HEK293 (cell line): ENCODE measurements around the gene SKOR2.
A peak's percentile ranks its signal among the peaks of the same experiment; 100 is the strongest.

Experiments used
- CTCF ChIA-PET: fragments of 350-600 bp; formaldehyde crosslinking; extraction: SDS; loops from one replicate; lab custom pipeline; 2021; ENCODE audit warnings: antibody characterized with exemption; lab: Yijun Ruan, JAX
- POLR2A ChIA-PET: fragments of 300-600 bp; formaldehyde crosslinking; extraction: SDS; loops from one replicate; lab custom pipeline; 2020; ENCODE audit warnings: antibody characterized with exemption, inconsistent platforms; lab: Yijun Ruan, JAX
- H3K27ac ChIP-seq: fragments of 200-500 bp; sonication (Bioruptor generic); 2 replicates; pipeline ENCODE4 v1.5.1; 2014; ENCODE audit warnings: low read depth, low read length, control low read depth, inconsistent platforms; ENCODE audit errors: extremely low read depth
- H3K36me3 ChIP-seq, 2 experiments: fragments of 200-500 bp in 1 of 2; sonication (Bioruptor generic) in 1 of 2; 1 replicate in 1 of 2; 2 replicates in 1 of 2; pipeline ENCODE4 v1.5.1; 2014 to 2017; ENCODE audit warnings: inconsistent platforms in 2 of 2, low read length in 2 of 2; ENCODE audit not compliant: control insufficient read depth in 2 of 2, insufficient read depth in 1 of 2
- H3K4me1 ChIP-seq: fragments of 200-500 bp; sonication (Bioruptor generic); 2 replicates; pipeline ENCODE4 v1.5.1; 2014; ENCODE audit warnings: mild to moderate bottlenecking, low read length, inconsistent platforms; ENCODE audit not compliant: control insufficient read depth, insufficient read depth
- H3K4me3 ChIP-seq: 2 replicates; pipeline ENCODE4 v1.5.1; 2011; ENCODE audit warnings: low read depth, mild to moderate bottlenecking, control low read depth, low read length, moderate library complexity
- H3K9me3 ChIP-seq: fragments of 200-500 bp; sonication (Bioruptor generic); 2 replicates; pipeline ENCODE4 v1.5.1; 2014; ENCODE audit warnings: low read depth, low read length, inconsistent platforms; ENCODE audit not compliant: control insufficient read depth, insufficient read depth
- GLIS1 ChIP-seq: fragments of 450-650 bp; formaldehyde crosslinking; IDR thresholded peaks from 2 replicates; pipeline ENCODE4 v1.5.1; 2016; ENCODE audit warnings: missing biosample characterization, missing genetic modification characterization
- GLIS2 ChIP-seq: fragments of 450-650 bp; formaldehyde crosslinking; IDR thresholded peaks from 2 replicates; pipeline ENCODE4 v1.5.1; 2016; ENCODE audit warnings: missing biosample characterization, missing genetic modification characterization
- HOXC10 ChIP-seq: sonication (generic); formaldehyde crosslinking; IDR thresholded peaks from 2 replicates; pipeline ENCODE4 v1.8.1; 2023; ENCODE audit warnings: mild to moderate bottlenecking, missing genetic modification reagents
- KLF10 ChIP-seq: fragments of 450-650 bp; IDR thresholded peaks from 2 replicates; pipeline ENCODE4 v1.5.1; 2018; ENCODE audit warnings: missing biosample characterization, mild to moderate bottlenecking, missing genetic modification characterization
- KLF8 ChIP-seq: fragments of 450-650 bp; formaldehyde crosslinking; IDR thresholded peaks from 2 replicates; pipeline ENCODE4 v1.5.1; 2016; ENCODE audit warnings: missing biosample characterization, missing genetic modification characterization
- YY2 ChIP-seq: fragments of 450-650 bp; formaldehyde crosslinking; IDR thresholded peaks from 2 replicates; pipeline ENCODE4 v1.5.1; 2016; ENCODE audit warnings: missing biosample characterization, missing genetic modification characterization
- ZNF184 ChIP-seq: fragments of 450-650 bp; IDR thresholded peaks from 2 replicates; pipeline ENCODE4 v1.5.1; 2018; ENCODE audit warnings: missing biosample characterization, mild to moderate bottlenecking, missing genetic modification characterization
- ZNF214 ChIP-seq: fragments of 450-650 bp; formaldehyde crosslinking; IDR thresholded peaks from 2 replicates; pipeline ENCODE4 v1.5.1; 2017; ENCODE audit warnings: missing biosample characterization, mild to moderate bottlenecking, missing genetic modification characterization, borderline replicate concordance
- ZNF335 ChIP-seq: fragments of 450-650 bp; formaldehyde crosslinking; conservative IDR thresholded peaks from 2 replicates; pipeline ENCODE4 v1.5.1; 2016; ENCODE audit warnings: missing biosample characterization, missing genetic modification characterization
- ZNF423 ChIP-seq: fragments of 450-650 bp; formaldehyde crosslinking; IDR thresholded peaks from 2 replicates; pipeline ENCODE4 v1.5.1; 2016; ENCODE audit warnings: missing biosample characterization, missing genetic modification characterization
- ZNF585B ChIP-seq: fragments of 450-650 bp; formaldehyde crosslinking; IDR thresholded peaks from 2 replicates; pipeline ENCODE4 v1.5.1; 2016; ENCODE audit warnings: missing biosample characterization, missing genetic modification characterization
- ZNF768 ChIP-seq: fragments of 450-650 bp; formaldehyde crosslinking; IDR thresholded peaks from 2 replicates; pipeline ENCODE4 v1.5.1; 2018; ENCODE audit warnings: missing biosample characterization, mild to moderate bottlenecking, missing genetic modification characterization
- TF ChIP-seq, protein P1 (sequence below): fragments of 450-650 bp; formaldehyde crosslinking; IDR thresholded peaks from 2 replicates; pipeline ENCODE4 v1.5.1; 2016; ENCODE audit warnings: missing biosample characterization, missing genetic modification characterization, borderline replicate concordance
- TF ChIP-seq, protein P2 (sequence below): fragments of 450-650 bp; formaldehyde crosslinking; IDR thresholded peaks from 2 replicates; pipeline ENCODE4 v1.5.1; 2016; ENCODE audit warnings: missing biosample characterization, missing genetic modification characterization, borderline replicate concordance
- TF ChIP-seq, protein P3 (sequence below): fragments of 450-650 bp; formaldehyde crosslinking; IDR thresholded peaks from 2 replicates; pipeline ENCODE4 v1.5.1; 2016; ENCODE audit warnings: missing biosample characterization, missing genetic modification characterization
- TF ChIP-seq, protein P4 (sequence below): IDR thresholded peaks from 2 replicates; pipeline ENCODE4 v1.6.1; 2011; ENCODE audit warnings: mild to moderate bottlenecking, low read depth, low read length, borderline replicate concordance

Gene SKOR2

DNA sequence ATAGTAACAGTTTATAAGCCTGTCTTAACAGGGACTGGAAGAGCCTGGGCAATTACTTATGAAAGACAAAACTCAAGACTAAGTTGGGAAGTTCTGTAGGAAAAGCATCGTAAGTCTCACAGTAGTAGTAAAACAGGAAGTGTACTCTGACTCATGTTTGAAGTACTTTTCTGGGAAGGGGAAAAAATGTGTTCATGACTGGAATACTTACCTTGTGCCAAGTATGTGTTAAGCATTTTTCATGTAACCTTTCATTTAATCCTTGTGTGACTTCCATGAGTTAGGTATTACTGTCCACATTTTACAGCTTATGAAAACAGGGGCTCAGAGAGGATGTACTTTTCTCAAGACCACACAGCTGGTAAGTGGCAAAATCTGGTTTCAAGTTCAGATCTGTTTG is 13.7 kb upstream of the SKOR2 start:
- no peaks in the 10 kb centered on the region for H3K9me3 ChIP-seq
- H3K27ac ChIP-seq, result no peak overlapping the region
- H3K36me3 ChIP-seq, result no peaks in the 10 kb centered on the region
- H3K4me3 ChIP-seq, result no peak overlapping the region
- CTCF ChIA-PET, result interaction anchor here (0.5 to 1.4 kb wide), 3 partner anchors 10 to 1152 kb away, joined by 4 to 8 read pairs (median 5); no protein-coding TSS in a partner anchor
- no peak for TF ChIP-seq YY2
- TF ChIP-seq HOXC10 (CRISPR knock-in tag), result no peak
- TF ChIP-seq ZNF184 (tag by site-specific recombination), result no peak
- TF ChIP-seq, protein P1, sequence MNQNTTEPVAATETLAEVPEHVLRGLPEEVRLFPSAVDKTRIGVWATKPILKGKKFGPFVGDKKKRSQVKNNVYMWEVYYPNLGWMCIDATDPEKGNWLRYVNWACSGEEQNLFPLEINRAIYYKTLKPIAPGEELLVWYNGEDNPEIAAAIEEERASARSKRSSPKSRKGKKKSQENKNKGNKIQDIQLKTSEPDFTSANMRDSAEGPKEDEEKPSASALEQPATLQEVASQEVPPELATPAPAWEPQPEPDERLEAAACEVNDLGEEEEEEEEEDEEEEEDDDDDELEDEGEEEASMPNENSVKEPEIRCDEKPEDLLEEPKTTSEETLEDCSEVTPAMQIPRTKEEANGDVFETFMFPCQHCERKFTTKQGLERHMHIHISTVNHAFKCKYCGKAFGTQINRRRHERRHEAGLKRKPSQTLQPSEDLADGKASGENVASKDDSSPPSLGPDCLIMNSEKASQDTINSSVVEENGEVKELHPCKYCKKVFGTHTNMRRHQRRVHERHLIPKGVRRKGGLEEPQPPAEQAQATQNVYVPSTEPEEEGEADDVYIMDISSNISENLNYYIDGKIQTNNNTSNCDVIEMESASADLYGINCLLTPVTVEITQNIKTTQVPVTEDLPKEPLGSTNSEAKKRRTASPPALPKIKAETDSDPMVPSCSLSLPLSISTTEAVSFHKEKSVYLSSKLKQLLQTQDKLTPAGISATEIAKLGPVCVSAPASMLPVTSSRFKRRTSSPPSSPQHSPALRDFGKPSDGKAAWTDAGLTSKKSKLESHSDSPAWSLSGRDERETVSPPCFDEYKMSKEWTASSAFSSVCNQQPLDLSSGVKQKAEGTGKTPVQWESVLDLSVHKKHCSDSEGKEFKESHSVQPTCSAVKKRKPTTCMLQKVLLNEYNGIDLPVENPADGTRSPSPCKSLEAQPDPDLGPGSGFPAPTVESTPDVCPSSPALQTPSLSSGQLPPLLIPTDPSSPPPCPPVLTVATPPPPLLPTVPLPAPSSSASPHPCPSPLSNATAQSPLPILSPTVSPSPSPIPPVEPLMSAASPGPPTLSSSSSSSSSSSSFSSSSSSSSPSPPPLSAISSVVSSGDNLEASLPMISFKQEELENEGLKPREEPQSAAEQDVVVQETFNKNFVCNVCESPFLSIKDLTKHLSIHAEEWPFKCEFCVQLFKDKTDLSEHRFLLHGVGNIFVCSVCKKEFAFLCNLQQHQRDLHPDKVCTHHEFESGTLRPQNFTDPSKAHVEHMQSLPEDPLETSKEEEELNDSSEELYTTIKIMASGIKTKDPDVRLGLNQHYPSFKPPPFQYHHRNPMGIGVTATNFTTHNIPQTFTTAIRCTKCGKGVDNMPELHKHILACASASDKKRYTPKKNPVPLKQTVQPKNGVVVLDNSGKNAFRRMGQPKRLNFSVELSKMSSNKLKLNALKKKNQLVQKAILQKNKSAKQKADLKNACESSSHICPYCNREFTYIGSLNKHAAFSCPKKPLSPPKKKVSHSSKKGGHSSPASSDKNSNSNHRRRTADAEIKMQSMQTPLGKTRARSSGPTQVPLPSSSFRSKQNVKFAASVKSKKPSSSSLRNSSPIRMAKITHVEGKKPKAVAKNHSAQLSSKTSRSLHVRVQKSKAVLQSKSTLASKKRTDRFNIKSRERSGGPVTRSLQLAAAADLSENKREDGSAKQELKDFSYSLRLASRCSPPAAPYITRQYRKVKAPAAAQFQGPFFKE (tag by site-specific recombination), result no peak
- TF ChIP-seq, all 188 proteins: peak for 0
- POLR2A ChIA-PET, result no interaction called here
- H3K4me1 ChIP-seq, result no peaks in the 10 kb centered on the region

DNA sequence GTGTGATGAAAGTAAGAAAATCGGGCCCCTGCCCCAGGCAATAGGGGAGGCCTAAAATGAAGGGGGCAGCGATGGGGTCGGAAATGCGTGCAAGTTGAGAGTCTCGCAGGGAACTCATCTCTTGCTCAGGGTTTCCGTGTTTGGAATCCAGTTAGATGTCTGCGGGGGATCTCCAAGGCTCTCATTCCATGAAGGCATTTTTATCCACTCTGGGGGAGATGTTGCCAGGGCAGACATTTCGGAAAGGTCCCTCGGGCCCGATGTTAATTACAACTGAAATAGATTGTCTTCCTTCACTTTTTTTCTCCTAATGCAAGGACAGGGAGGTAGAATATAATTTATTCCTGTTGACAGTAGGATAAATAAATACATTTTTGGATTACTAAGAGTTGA is 12.8 kb upstream of the SKOR2 start:
- H3K36me3 ChIP-seq, result no peaks in the 10 kb centered on the region
- no peaks in the 10 kb centered on the region for H3K9me3 ChIP-seq
- POLR2A ChIA-PET, result no interaction called here
- no peak for TF ChIP-seq ZNF214
- TF ChIP-seq, protein P2, sequence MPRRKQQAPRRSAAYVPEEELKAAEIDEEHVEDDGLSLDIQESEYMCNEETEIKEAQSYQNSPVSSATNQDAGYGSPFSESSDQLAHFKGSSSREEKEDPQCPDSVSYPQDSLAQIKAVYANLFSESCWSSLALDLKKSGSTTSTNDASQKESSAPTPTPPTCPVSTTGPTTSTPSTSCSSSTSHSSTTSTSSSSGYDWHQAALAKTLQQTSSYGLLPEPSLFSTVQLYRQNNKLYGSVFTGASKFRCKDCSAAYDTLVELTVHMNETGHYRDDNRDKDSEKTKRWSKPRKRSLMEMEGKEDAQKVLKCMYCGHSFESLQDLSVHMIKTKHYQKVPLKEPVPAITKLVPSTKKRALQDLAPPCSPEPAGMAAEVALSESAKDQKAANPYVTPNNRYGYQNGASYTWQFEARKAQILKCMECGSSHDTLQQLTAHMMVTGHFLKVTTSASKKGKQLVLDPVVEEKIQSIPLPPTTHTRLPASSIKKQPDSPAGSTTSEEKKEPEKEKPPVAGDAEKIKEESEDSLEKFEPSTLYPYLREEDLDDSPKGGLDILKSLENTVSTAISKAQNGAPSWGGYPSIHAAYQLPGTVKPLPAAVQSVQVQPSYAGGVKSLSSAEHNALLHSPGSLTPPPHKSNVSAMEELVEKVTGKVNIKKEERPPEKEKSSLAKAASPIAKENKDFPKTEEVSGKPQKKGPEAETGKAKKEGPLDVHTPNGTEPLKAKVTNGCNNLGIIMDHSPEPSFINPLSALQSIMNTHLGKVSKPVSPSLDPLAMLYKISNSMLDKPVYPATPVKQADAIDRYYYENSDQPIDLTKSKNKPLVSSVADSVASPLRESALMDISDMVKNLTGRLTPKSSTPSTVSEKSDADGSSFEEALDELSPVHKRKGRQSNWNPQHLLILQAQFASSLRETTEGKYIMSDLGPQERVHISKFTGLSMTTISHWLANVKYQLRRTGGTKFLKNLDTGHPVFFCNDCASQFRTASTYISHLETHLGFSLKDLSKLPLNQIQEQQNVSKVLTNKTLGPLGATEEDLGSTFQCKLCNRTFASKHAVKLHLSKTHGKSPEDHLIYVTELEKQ, result no peak
- no peak for TF ChIP-seq KLF8
- H3K4me1 ChIP-seq, result no peaks in the 10 kb centered on the region
- no peak overlapping the region for H3K27ac ChIP-seq
- CTCF ChIA-PET, result no interaction called here
- H3K4me3 ChIP-seq, result no peak overlapping the region

DNA sequence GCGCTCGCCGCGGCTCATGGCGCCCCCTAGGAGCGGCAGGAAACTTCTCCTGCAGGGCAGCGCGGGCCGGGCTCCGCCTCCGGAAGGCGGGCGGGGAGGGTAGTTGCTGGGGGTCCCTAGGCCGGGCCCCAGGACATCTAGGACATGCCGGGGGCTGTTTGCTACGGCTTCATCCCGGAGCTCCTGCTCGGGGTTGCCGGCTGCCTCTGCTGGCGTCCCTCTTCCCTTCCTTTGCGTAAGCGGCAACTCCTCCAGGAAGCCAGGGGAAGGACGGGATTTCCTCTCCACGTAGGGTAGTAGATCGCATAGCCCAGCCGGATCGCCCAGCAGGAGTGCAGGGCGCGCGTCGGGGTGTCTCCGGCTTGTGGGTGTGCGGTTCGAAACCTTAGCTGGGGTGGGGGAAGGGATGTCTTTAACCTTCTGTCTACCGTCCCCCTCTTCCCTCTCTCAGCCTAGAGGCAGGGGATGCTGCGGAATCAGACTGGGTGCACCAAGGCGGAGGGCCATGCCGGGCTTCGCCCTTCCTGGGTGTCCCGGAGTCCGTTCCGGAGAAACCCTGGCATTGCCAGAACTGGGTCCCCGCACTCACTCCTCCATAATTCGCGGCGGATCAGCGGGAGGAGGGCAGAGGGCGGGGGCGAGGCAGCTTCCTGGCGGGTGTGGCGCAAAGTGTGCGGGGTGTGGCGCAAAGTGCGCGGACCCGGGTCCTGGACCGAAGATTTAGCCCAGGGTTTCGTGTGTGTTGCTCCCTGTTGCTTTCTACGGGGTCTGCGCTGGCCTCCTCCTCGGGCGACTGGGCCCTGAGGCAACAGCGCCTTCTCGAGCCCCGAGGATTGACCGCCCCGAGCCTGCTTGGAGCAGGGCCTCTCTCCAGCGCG is 12.2 kb upstream of the SKOR2 start:
- H3K27ac ChIP-seq, result no peak overlapping the region
- H3K4me1 ChIP-seq, result no peaks in the 10 kb centered on the region
- H3K9me3 ChIP-seq, result no peaks in the 10 kb centered on the region
- POLR2A ChIA-PET, result no interaction called here
- CTCF ChIA-PET, result interaction anchor here (0.6 to 1.4 kb wide), 3 partner anchors 15 to 655 kb away, joined by 3 read pairs; no protein-coding TSS in a partner anchor
- no peaks in the 10 kb centered on the region for H3K36me3 ChIP-seq
- H3K4me3 ChIP-seq, result peak overlapping the region; percentile 14
- TF ChIP-seq ZNF585B (tag by site-specific recombination) (no peak), GLIS1 (peak; percentile 24; the same call in 1 of the 2 replicates), GLIS2 (tag by site-specific recombination) (peak; percentile 52; the same call in 1 of the 2 replicates), ZNF423 (tag by site-specific recombination) (no peak), KLF10 (tag by site-specific recombination) (no peak), ZNF768 (tag by site-specific recombination) (no peak), ZNF335 (tag by site-specific recombination) (peak; percentile 58)
- TF ChIP-seq, protein P3, sequence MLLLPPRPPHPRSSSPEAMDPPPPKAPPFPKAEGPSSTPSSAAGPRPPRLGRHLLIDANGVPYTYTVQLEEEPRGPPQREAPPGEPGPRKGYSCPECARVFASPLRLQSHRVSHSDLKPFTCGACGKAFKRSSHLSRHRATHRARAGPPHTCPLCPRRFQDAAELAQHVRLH (tag by site-specific recombination), result peak; percentile 61; the same call in 1 of the 2 replicates
- TF ChIP-seq, protein P4, sequence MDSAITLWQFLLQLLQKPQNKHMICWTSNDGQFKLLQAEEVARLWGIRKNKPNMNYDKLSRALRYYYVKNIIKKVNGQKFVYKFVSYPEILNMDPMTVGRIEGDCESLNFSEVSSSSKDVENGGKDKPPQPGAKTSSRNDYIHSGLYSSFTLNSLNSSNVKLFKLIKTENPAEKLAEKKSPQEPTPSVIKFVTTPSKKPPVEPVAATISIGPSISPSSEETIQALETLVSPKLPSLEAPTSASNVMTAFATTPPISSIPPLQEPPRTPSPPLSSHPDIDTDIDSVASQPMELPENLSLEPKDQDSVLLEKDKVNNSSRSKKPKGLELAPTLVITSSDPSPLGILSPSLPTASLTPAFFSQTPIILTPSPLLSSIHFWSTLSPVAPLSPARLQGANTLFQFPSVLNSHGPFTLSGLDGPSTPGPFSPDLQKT, result no peak
